Measurements from ENCODE around the gene KDM5A.

DNA sequence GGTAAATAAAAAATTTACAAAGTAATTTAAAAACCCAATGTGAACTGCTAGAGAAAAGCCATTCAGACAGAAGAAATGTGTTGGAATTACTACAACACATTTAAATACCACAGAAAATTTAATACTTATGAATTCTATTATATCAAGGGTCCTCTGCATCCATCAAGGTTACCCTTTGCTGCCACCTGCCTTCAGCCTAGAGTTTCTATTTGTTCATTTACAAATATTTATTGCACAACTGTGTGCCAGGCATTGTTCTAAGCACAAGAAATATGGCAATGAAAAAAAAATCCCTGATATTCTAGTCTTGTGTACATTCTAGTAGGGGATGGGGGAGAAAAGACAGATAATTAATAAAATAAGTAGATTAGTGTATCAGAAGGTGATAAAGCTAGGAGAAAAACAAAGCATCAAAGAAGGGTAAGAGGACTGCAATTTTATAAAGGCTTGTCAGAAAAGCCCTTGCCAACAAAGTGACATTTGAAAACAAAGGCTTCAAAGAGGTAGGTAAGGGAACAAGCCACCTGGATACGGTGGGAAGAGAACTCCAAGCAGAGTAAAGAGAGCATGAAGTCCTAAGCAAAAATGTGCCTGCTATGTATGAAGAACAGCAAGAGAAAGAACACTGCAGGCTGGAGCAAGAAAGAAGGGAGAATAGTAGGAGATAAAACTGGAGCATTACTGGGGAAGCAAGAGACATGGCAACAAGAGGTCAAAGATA is 67.4 kb downstream of the KDM5A start:
- TF ChIP-seq, protein P1, sequence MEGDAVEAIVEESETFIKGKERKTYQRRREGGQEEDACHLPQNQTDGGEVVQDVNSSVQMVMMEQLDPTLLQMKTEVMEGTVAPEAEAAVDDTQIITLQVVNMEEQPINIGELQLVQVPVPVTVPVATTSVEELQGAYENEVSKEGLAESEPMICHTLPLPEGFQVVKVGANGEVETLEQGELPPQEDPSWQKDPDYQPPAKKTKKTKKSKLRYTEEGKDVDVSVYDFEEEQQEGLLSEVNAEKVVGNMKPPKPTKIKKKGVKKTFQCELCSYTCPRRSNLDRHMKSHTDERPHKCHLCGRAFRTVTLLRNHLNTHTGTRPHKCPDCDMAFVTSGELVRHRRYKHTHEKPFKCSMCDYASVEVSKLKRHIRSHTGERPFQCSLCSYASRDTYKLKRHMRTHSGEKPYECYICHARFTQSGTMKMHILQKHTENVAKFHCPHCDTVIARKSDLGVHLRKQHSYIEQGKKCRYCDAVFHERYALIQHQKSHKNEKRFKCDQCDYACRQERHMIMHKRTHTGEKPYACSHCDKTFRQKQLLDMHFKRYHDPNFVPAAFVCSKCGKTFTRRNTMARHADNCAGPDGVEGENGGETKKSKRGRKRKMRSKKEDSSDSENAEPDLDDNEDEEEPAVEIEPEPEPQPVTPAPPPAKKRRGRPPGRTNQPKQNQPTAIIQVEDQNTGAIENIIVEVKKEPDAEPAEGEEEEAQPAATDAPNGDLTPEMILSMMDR (IDR thresholded peaks at IDR 0.05 in 4 of 5, conservative IDR thresholded peaks at IDR 0.05 in 1 of 5) = peak in 1 of 5 experiments; percentile 21
- TF ChIP-seq POLR2A (IDR thresholded peaks at IDR 0.05) = no peak
